22Rv1 (cell line): ENCODE results near the gene CPSF3.

Experiments
- H3K27ac ChIP-seq: fragments of 450-650 bp; 2 replicates; pipeline ENCODE4 v1.5.1; 2017
- ZFX ChIP-seq: fragments of 450-650 bp; IDR thresholded peaks from 2 replicates; pipeline ENCODE4 v1.6.1; 2017; ENCODE audit warnings: antibody characterized with exemption, borderline replicate concordance
- TF ChIP-seq, protein P1 (sequence below): fragments of 450-650 bp; IDR thresholded peaks from 2 replicates; pipeline ENCODE4 v1.5.1; 2017; ENCODE audit warnings: mild to moderate bottlenecking

The CPSF3 gene

GRCh38 chr2:9380702-9381628, 42.5 kb upstream of the CPSF3 start:
- TF ChIP-seq, protein P1, sequence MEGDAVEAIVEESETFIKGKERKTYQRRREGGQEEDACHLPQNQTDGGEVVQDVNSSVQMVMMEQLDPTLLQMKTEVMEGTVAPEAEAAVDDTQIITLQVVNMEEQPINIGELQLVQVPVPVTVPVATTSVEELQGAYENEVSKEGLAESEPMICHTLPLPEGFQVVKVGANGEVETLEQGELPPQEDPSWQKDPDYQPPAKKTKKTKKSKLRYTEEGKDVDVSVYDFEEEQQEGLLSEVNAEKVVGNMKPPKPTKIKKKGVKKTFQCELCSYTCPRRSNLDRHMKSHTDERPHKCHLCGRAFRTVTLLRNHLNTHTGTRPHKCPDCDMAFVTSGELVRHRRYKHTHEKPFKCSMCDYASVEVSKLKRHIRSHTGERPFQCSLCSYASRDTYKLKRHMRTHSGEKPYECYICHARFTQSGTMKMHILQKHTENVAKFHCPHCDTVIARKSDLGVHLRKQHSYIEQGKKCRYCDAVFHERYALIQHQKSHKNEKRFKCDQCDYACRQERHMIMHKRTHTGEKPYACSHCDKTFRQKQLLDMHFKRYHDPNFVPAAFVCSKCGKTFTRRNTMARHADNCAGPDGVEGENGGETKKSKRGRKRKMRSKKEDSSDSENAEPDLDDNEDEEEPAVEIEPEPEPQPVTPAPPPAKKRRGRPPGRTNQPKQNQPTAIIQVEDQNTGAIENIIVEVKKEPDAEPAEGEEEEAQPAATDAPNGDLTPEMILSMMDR = no peak
- no peak for TF ChIP-seq ZFX
- no peak overlapping the region for H3K27ac ChIP-seq

DNA sequence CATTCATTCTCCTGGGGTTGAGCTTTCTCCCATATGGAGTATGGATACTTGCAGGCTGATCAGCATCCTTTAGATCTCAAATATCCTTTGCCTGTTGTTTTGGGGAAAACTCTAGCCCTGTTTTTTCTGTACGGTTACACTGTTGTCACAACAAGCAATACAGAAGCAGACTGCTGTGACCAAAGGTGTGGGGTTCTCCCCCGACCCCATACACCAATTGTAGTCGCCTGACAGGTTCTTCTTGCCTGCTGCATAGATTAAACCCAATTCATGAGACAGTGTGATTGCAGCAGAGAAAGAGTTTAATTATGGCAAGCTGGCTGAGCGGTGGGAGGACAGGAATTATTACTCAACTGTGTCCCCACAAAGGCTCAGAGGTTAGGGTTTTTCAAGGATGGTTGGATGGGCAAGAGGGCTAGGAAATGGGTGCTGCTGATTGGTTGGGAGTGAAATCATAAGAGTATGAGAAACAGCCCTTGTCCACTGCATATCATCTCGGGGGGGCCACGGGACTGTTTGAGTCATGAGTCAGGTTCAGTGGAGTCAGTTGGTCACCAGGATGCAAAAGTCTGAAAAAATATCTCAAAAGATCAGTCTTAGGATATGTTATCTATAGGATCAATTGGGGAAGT, 40.7 kb upstream of the CPSF3 start:
- TF ChIP-seq ZFX = no peak
- TF ChIP-seq, protein P1 = no peak
- H3K27ac ChIP-seq = no peak overlapping the region

- no peak overlapping the region for H3K27ac ChIP-seq
- TF ChIP-seq, protein P1 = no peak
- no peak for TF ChIP-seq ZFX
Measured at GRCh38 chr2:9384521-9384920, 38.9 kb upstream of the CPSF3 start.

DNA sequence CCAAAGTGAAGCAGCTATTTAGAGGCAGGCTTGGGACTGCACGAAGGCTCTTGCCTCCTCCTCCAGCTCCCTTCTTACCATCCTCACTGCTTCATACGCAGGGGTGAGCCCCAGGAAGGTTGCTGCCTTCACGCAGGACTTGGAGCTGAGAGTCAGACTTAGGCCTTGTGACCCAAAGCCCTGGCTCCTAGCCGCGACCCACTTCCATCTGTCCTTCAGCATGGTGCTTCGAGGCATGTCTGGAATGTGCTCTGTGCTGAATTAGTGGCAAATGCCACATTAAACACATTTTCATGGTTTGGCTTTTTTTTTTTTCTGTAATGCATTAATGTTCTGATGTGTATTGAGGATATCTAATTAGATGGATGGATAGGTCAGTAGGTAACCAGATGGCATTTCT, 37.6 kb upstream of the CPSF3 start:
- H3K27ac ChIP-seq = no peak overlapping the region
- TF ChIP-seq ZFX = no peak
- TF ChIP-seq, protein P1 = no peak

GRCh38 chr2:9388199-9388681, 35.2 kb upstream of the CPSF3 start:
- TF ChIP-seq, protein P1 = no peak
- no peak for TF ChIP-seq ZFX
- H3K27ac ChIP-seq = no peak overlapping the region

GRCh38 chr2:9388950-9389911, 34.2 kb upstream of the CPSF3 start:
- no peak for TF ChIP-seq ZFX
- TF ChIP-seq, protein P1 = no peak
- no peak overlapping the region for H3K27ac ChIP-seq
